Duodenal mucosa (tissue), 2 donors: ENCODE measurements around the gene PMF1.
"Not testable (repeated sequence)": the region's sequence is repeated elsewhere in the genome, so short reads cannot be mapped to it uniquely, and the experiment has no call there.

Experiments used
- H3K27ac ChIP-seq: one replicate; pipeline ENCODE4 v1.7.0; 2013; ENCODE audit warnings: low read depth, low read length
- H3K27me3 ChIP-seq, 2 donors: one replicate each; pipeline ENCODE4 v1.7.0; 2013; ENCODE audit warnings: low read length in 2 of 2, control low read depth in 1 of 2; ENCODE audit not compliant: insufficient read depth in 2 of 2, control insufficient read depth in 1 of 2
- H3K36me3 ChIP-seq, 2 donors: one replicate each; pipeline ENCODE4 v1.7.0; 2013; ENCODE audit warnings: low read length in 2 of 2, control low read depth in 1 of 2; ENCODE audit not compliant: insufficient read depth in 2 of 2, control insufficient read depth in 1 of 2
- H3K4me1 ChIP-seq, 2 donors: one replicate each; pipeline ENCODE4 v1.7.0; 2013; ENCODE audit warnings: low read length in 2 of 2, control low read depth in 1 of 2; ENCODE audit not compliant: insufficient read depth in 2 of 2, control insufficient read depth in 1 of 2
- H3K4me3 ChIP-seq, 2 donors: one replicate each; pipeline ENCODE4 v1.7.0; 2013; ENCODE audit warnings: low read length in 2 of 2, low read depth in 1 of 2
- H3K9ac ChIP-seq, 2 donors: one replicate each; pipeline ENCODE4 v1.7.0; 2013; ENCODE audit warnings: low read length in 2 of 2, low read depth in 1 of 2
- H3K9me3 ChIP-seq, 2 donors: one replicate each; pipeline ENCODE4 v1.7.0; 2013; ENCODE audit warnings: low read length in 2 of 2, control low read depth in 1 of 2; ENCODE audit not compliant: control insufficient read depth in 1 of 2

The PMF1 gene

DNA sequence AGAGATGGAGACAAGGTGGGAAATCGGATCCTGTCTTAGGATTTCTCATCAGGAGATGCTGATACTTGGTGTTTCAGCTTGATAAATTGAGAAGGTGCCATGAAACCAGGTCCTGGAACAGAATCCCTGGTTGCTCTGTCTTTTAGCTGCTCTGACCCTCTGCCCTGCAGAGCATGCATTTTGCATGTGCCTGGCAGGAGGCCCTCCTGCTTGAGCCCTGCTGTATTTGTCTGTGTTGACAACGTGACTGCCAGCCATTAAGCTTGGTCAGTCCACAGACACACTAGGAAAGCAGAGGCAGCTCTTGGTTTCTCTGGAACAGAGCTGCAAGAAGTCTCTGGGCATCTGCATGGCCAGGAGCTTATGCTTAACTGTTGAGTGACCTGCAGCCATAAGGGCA, 16.4 kb upstream of the PMF1 start:
- Histone ChIP-seq H3K4me3 (no peak overlapping the region), H3K36me3 (peaks cover 12 to 26% of the 10 kb centered on the region in 2 donors), H3K9me3 (no peaks in the 10 kb centered on the region), H3K27ac (no peak overlapping the region), H3K27me3 (no peaks in the 10 kb centered on the region), H3K4me1 (peaks cover 26 to 40% of the 10 kb centered on the region in 2 donors), H3K9ac (no peak overlapping the region)

DNA sequence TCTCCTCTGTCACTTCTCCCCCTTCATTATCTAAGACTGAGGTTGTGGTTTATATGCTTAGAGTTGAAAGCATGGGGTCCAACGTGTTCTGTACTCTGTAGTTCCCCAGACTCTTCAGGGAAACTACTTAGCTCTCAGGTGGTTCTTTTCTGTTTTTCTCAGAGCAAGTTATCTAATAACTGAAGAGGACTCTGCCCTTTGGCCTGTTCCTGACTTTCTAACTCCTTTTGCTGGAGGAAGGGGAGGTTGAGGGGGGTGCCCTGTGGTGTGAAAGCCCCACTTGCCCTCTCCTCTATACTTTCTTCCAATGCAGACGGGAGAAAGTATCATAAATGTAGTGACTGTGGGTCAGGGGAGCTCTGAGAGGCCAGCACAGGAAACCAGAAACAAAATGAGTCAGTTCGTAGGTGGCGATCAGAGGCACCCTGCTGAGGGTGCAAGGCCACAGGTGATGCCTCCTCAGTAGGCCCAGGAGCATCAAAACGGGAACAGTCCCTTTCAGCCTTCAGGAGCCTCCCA, 13.9 kb upstream of the PMF1 start:
- Histone ChIP-seq H3K36me3 (peaks cover 15 to 35% of the 10 kb centered on the region in 2 donors), H3K4me1 (peaks cover 23 to 36% of the 10 kb centered on the region in 2 donors), H3K9ac (no peak overlapping the region), H3K27me3 (no peaks in the 10 kb centered on the region), H3K27ac (no peak overlapping the region), H3K9me3 (no peaks in the 10 kb centered on the region), H3K4me3 (no peak overlapping the region)

DNA sequence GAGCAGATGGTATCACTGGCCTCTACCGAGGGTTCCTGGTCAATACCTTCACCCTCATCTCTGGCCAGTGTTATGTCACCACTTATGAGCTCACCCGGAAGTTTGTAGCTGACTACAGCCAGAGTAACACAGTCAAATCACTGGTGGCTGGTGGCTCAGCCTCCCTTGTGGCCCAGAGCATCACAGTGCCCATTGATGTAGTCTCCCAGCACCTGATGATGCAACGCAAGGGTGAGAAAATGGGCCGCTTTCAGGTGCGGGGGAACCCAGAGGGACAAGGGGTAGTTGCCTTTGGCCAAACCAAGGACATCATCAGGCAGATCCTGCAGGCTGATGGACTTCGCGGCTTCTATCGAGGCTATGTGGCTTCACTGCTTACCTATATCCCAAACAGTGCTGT, 12.8 kb upstream of the PMF1 start:
- Histone ChIP-seq H3K36me3 (peaks cover 15 to 37% of the 10 kb centered on the region in 2 donors), H3K4me1 (peaks cover 15 to 30% of the 10 kb centered on the region in 2 donors), H3K9me3 (no peaks in the 10 kb centered on the region), H3K27ac (no peak overlapping the region), H3K9ac (no peak overlapping the region), H3K4me3 (no peak overlapping the region), H3K27me3 (no peaks in the 10 kb centered on the region)

DNA sequence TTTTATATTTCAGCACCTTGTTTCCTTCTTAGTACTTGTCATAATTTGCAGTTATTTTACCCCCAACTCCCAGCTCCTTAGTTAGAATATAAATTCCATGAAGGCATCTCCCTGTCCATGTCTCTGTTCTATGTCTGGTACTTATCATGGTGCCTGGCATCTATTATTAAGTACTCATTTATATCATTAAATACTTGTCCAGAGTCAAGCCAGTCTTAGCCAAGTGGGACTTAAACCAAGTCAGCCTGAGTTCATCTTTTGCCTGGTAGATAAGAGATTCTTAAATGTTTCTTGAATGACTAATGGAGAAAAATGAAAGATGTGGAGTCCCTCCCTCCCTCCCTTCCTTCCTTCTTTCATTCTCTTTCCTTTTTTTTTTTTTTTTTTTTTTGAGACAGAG, 9.5 kb upstream of the PMF1 start:
- H3K4me3 ChIP-seq, result no peak overlapping the region
- H3K27me3 ChIP-seq, result no peaks in the 10 kb centered on the region
- peaks cover 15 to 40% of the 10 kb centered on the region in 2 donors for H3K36me3 ChIP-seq
- no peaks in the 10 kb centered on the region for H3K9me3 ChIP-seq
- H3K9ac ChIP-seq, result no peak overlapping the region
- no peak overlapping the region for H3K27ac ChIP-seq
- peaks cover 5 to 6% of the 10 kb centered on the region in 2 donors for H3K4me1 ChIP-seq

DNA sequence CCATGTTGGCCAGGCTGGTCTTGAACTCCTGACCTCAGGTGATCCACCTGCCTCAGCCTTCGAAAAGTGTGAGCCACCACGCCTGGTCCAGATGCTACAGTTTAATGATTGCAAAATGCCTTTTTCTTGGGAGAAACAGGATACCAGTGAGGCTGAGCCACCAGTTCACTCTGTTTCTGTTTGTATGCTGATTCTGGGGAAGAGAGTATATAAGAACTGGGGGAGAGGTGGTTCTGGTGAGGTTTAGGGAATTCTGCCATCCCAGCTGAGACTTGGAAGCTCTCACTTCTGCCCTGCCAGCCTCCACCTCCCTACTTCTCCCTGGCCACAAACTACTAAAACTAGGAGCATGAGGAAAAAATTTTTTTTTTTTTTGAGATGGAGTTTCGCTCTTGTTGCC, 8.1 kb upstream of the PMF1 start:
- peaks cover 12 to 49% of the 10 kb centered on the region in 2 donors for H3K36me3 ChIP-seq
- no peaks in the 10 kb centered on the region for H3K27me3 ChIP-seq
- no peak overlapping the region for H3K27ac ChIP-seq
- H3K4me3 ChIP-seq, result no peak overlapping the region
- H3K4me1 ChIP-seq, result no peaks in the 10 kb centered on the region
- H3K9ac ChIP-seq, result no peak overlapping the region
- no peaks in the 10 kb centered on the region for H3K9me3 ChIP-seq

DNA sequence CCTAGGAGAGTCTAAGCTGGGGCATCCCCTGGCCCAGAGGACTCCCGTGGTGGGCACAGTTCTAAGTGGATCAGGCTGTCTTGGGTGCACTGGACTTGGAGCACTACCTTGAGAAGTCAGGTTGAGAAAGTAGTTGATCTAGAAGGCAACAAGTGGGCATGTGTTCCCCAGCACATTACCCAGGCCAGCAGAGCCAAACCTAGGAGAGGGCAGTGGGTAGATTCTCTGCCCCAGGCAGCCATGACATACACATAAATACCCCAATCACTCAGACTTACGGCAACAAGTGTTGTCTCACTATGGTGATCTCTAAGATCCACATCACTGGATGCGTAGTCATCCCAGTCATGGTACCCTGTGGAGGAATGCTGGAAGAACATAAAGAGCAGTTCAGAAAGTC, 1.6 kb upstream of the PMF1 start:
- no peak overlapping the region for H3K4me3 ChIP-seq
- no peak overlapping the region for H3K27ac ChIP-seq
- no peaks in the 10 kb centered on the region for H3K9me3 ChIP-seq
- no peak overlapping the region for H3K9ac ChIP-seq
- no peaks in the 10 kb centered on the region for H3K27me3 ChIP-seq
- H3K36me3 ChIP-seq, result peaks cover 9 to 40% of the 10 kb centered on the region in 2 donors
- H3K4me1 ChIP-seq, result peaks cover 6 to 13% of the 10 kb centered on the region in 2 donors

DNA sequence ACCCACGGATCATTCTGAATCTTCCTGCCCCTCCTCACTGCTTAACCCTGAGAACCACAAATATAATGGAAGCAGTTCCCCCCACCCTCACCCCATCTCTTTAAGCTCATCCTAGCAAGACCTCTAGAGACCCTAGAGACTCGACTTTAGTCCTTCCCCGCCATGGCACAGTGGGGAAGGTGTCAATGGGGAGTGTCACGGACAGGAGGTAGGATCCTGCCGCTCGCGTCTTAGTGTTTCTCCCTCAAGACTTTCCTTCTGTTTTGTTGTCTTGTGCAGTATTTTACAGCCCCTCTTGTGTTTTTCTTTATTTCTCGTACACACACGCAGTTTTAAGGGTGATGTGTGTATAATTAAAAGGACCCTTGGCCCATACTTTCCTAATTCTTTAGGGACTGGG, 677 bp upstream of the PMF1 start:
- H3K4me3 ChIP-seq, result peak overlapping the region; percentile 66 to 95
- H3K36me3 ChIP-seq, result peaks cover 9 to 36% of the 10 kb centered on the region in 2 donors
- peak overlapping the region; percentile 78 to 84 for H3K9ac ChIP-seq
- H3K27ac ChIP-seq, result no peak overlapping the region
- H3K27me3 ChIP-seq, result no peaks in the 10 kb centered on the region
- H3K4me1 ChIP-seq, result peaks cover 6 to 13% of the 10 kb centered on the region in 2 donors
- H3K9me3 ChIP-seq, result no peaks in the 10 kb centered on the region

DNA sequence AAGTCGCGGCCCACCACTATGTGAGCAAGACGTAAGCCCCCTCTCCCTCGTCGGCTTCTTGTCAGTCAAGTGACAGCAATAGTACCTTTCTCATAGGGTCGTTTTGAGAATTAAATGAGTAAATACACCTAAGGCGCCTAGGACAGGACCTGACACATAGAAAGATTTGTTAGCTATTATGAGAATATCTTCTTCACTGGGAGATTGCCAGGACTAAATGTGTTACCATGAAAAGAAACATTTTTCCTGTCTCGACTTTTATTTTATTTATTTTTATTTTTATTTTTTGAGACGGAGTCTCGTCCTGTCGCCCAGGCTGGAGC, 798 bp downstream of the PMF1 start:
- Histone ChIP-seq H3K9ac (peak overlapping the region; percentile 84 to 98), H3K4me3 (peak overlapping the region; percentile 66 to 95), H3K27me3 (no peaks in the 10 kb centered on the region), H3K36me3 (peaks cover 9 to 27% of the 10 kb centered on the region in 2 donors), H3K4me1 (peaks cover 13% of the 10 kb centered on the region in 2 donors), H3K9me3 (no peaks in the 10 kb centered on the region), H3K27ac (peak overlapping the region; percentile 93)

DNA sequence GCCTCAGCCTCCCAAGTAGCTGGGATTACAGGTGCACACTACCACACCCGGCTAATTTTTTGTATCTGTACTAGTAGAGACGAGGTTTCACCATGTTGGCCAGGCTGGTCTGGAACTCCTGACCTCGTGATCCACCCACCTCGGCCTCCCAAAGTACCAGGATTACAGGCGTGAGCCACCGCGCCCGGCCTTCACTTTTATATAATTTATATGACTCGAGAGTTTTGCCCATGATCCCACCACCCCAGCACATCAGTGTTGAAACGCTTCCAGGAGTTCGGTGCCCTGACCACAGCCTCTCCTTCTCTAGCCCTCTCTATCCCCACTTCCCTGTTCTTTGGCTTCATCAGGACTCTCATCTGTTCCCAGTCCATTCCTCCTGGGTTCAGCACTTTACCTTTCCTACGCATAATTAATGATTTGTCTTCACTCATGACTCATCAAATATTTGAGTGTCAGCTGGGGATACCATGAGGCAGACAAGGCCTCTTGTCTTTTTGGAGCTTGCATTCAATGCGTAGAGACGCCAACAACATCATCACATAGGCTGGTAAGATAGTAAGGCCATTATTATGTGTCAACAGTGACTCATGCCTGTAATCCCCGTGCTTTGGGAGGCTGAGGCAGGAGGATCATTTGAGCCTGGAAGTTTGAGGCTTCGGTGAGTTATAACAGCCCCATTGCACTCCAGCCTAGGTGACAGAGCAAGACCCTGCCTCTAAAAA, 1.4 kb downstream of the PMF1 start:
- no peak overlapping the region for H3K27ac ChIP-seq
- H3K9ac ChIP-seq, result no peak overlapping the region
- peak overlapping the region in 1 of 2 donors; percentile 66 for H3K4me3 ChIP-seq

DNA sequence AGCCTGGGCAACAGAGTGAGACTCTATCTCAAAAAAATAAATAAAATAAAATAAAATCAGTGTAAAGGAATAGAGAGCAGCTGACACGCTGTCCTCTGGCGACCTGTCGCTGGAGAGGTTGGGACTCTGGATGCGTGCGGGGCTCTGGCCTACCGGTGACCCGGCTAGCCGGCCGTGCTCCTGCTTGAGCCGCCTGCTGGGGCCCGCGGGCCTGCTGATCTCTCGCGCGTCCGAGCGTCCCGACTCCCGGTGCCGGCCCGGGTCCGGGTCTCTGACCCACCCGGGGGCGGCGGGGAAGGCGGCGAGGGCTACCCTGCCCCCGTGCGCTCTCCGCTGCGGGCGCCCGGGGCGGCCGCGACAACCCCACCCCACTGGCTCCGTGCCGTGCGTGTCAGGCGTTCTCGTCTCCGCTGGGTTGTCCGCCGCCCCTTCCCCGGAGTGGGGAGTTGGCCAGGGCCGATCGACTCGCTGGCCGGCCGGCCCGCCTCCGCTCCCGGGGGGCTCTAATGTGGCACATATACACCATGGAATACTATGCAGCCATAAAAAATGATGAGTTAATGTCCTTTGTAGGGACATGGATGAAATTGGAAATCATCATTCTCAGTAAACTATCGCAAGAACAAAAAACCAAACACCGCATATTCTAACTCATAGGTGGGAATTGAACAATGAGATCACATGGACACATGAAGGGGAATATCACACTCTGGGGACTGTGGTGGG, 3.7 kb downstream of the PMF1 start:
- not testable (repeated sequence) for H3K27ac ChIP-seq, H3K9ac ChIP-seq
- peaks cover 13% of the 10 kb centered on the region in 2 donors for H3K4me1 ChIP-seq

More for the DNA sequence above, 1.4 kb downstream of the PMF1 start:
- H3K9me3 ChIP-seq, result no peaks in the 10 kb centered on the region
- H3K36me3 ChIP-seq, result peaks cover 9 to 22% of the 10 kb centered on the region in 2 donors
- no peaks in the 10 kb centered on the region for H3K27me3 ChIP-seq
- peaks cover 13% of the 10 kb centered on the region in 2 donors for H3K4me1 ChIP-seq

More for the DNA sequence above, 3.7 kb downstream of the PMF1 start:
- H3K36me3 ChIP-seq, result peaks cover under 1 to 17% of the 10 kb centered on the region in 2 donors
- H3K9me3 ChIP-seq, H3K4me3 ChIP-seq, H3K27me3 ChIP-seq: not testable (repeated sequence)
